NCI-H69 (cell line): ENCODE data around the gene FAM83C.
A peak's percentile ranks its signal among the peaks of the same experiment; 100 is the strongest.

Source experiments
- DNase-seq: peaks from one replicate; lab custom pipeline; 2025; lab: John Stamatoyannopoulos, UW

The FAM83C gene

DNA sequence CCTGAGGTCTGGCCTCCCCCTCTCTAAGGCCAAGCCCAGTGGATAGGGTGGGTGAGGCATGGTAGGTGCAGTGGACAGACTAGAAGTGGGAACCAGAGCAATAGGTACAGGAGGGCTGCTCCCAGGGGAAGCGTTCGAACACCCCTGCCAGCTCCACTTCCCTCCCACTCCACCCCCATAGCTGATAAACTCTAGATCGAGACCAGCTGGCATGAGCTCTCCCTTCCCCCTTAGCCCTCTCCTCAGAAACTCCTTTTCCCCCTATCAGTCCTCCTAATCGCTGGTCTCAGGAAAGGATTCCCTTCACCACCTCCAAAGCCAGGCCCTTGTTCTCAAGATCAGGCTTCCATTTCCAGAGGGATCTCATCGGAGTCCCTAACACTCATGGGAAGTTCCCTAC, 6.0 kb upstream of the FAM83C start:
- no peak for DNase-seq

DNA sequence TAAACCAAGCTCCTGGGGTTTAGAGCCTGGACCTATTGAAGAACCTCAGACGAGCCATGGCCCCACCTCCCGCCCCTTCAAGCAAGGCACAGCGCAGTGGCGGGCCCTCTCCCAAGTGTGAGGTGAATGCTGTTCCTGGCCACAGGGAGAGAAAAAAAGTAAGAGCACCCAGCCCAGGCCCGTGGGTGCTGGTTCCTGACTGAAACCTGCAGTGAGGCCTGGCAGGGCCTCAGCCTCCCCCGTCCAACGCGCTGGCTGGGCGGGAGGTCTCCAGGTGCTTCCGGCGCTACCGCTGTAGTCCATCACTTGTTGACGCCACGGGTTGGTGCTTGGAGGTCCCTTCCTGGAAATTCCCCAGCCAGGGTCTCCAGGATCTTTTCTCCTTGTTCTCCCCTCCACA, 5.5 kb upstream of the FAM83C start:
- DNase-seq = no peak

DNA sequence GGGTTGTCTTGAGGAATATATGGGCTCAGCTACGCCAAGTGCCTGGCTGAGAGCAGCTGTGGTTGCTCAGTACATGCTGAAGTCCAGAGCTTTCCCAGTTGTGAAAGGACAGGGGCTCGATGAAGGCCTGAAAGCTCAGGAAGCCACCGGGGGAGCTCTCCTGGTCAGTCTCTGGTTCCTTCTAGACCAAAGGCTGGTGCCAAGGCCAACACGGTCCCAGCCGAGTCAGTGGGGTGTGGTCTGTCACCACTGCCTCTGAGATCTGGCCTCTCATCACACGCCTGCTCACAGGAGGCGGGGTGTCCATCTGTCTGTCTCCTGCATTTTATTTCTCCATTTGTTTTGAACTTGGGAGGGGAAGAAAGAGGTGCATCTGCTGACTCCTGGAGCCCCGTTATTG, 4.9 kb upstream of the FAM83C start:
- DNase-seq = peak; percentile 16

DNA sequence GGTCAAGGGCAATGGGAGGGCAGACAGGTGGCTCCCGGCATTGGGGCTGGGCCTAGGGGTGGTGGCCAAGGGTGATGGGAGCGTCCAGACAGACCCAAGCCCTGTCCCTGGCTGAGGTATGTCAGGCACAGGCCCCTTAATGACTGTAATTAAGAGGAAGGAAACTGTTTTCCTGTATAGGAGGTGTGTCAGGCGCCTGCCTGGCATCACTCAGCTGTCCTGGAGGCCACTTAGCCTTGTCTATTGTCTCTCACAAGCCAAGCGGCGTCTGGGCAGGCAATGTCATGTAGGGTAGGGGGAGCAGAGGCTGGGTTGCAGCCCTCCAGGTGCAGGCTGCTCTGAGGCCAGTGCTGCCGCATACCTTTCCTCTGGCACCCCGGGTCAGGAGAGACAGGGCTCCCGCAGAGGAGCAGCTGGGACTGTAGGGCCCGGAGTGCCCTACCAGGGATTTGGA, 3.9 kb upstream of the FAM83C start:
- peak; percentile 91 for DNase-seq

DNA sequence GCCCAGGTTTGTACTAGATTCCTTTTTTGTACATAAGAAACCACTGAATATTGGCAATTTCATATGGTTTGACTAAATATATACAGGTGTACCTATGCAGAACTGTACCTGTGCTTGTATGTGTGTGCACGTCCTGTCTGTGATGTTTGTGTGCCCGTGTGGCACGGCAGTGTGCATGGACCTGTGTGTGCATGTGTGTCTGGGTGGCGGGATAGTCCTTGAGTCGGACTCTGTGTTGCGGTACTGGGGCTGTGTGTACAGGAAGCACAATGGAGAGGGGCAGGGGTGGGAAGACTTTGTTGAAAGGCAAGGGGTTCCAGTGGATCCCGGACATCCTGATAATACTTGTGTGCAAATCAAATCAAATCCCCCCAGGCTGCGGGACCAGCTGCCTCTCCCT, 3.4 kb upstream of the FAM83C start:
- no peak for DNase-seq

DNA sequence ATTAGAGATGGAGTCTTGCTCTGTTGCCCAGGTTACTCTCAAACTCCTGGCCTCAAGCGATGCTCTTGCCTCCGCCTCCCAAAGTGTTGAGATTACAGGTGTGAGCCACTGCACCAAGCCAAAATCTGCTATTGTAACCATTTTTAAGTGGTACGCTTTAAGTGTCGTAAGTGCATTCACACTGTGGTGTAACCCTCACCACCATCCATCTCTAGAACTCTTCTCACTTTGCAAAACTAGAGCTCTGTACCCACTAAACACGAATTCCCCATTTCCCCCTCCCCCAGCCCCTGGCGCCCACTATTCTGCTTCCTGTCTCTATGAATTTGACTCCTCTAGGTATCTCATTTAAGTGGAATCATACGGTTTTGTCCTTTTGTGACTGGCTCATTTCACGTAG, 2.8 kb upstream of the FAM83C start:
- DNase-seq = no peak

DNA sequence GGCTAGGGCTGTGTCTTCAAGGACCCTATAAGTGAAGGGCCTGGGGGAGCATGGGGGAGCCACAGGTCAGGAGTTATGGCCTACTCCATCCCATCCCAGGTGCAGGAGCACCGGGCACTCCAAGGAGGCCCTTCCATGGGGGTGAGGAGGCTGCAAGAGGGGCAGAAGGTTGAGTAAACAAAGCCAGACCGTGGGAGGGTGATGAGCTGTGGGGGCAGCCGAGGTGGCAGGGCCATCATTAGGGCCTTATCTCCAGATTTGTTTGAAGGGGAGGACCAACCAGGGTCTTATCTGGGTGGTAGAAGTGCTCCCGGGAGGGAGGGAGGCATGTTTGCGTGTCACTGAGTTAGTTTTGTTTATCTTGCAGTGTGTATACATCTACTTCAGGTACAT, 2.1 kb upstream of the FAM83C start:
- no peak for DNase-seq

DNA sequence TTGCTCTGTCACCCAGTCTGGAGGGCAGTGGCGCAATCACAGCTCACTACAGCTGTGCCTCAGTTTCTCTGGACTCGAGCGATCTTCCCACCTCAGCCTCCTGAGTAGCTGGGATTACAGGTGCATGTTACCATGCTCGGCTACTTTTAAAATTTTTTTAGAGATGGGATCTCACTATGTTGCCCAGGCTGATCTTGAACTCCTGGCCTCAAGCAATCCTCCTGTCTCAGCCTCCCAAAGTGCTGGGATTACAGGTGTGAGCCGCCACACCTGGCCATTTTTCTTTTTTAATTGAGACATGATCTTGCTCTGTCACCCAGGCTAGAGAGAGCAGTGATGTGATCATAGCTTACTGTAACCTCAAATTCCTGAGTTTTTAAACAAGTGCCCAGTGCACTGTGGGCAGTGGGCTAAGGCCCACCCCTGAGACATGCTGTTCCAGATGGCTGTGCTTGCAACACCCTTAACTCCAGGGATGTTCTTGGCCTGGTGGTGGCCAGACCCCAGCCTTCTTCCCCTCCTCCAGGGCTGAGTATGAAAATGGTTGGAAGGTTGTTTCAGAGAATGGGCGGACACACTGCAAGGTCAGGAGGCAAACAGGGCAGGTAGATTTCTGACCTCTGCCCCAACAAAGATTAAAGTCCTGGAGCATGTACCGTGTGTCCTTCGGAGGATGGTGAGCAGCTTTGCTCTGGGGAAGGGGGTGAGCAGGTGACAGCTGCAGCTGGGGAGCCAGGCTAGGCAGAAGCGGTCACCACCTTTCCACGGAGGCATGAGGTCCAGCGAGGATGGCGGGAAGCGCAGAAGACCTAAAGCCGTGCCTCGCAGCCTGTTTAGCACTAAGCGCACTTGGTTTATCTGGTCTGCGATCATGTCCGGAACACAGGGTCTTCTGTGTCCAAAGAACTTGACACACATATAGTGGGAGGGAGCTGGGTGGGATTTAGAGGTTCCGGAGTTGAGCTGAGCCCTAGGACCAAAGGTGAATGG, 1.4 kb upstream of the FAM83C start:
- DNase-seq = no peak

DNA sequence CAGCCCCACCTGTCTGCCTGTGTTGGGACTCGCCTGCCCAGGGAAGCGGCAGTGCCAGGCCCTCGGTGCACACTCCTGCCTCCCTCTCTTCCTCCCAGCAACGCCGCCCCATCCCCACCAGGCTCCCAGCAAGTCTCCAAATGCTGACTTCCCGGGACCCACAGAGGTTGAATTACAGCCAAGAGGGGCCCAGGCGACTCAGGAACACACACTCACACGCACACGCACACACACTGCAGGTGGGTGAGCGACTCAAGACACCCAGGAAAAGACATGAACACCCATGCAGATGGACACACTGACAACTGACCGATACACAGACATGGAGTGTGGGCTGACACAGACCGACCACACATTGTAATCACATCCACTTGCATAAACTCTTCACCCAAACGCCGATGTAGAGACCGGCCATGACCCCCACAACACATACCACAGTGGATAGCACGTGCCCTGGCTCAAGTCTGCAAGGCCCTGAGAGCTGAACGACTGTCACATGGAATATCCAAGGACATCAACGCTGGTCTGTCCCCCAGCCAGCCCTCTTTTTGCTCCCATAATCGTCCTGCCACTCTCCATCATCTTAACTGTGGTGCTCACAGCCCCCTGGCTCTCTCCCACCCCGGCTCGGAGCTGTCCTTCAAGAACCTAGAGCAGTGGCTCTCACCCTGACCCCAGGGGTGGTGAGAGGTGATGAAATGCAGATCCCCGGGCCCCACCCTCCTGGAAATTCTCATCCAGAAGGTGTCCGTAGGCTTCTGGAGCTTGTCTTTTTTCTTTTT, 470 bp upstream of the FAM83C start:
- DNase-seq = no peak

DNA sequence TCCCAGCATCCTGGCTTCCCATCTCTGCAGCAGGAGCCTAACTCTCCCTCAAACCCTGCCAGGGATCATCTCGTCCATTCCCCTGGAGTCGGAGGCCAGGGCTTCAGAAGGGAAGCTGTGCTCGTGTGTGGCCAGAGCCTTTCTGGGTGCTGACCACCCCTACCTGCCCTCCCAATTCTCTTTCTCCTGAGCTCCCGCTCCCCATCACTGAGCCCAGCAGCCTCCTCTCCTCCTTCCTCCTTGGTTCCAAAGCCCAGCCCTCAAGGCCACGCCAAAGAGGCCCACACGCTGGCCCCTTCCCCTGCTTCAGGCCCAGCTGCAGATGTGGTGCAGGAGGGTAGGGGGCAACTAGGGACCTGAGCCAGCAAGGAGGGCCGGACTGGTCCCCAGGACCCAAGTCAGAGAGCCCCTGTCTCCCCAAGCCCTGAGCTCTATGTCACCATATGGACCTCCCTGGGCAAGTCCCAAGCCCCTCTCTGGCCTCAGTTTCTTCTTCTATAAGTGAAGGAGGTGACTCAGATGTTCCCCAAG, 1.3 kb downstream of the FAM83C start:
- DNase-seq = no peak

DNA sequence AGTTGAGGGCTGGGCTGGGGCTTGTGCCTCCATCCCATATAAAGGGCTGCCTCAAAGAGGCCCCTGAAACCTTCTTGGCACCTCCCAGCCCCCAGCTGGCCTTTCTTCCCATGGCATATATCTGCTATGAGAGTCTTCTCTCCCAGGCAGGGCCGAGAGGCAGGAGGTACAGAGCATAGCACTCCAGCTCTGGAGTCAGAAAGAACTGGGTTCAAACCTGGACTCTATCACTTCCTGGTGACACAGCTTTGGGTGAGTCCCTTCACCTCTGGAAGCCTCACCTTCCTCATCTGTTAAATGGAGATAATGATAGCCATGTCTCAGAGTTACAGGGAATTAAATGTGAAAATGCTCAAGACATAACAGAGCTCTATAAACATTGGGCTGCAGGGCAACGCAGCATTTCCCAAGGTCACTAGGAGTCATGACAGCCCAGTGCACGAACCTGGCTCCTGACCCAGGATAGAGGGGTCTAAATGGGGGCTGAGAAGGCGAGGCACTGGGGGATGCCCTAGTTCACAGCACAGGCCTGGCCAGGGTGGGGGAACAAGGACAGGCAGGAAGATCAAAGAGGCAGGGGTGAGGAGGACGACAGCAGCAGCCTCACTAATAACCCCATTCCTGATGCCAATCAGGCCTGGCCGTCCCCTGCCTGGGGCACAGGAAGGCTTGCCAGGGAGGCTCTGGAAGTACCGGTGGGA, 1.9 kb downstream of the FAM83C start:
- no peak for DNase-seq

DNA sequence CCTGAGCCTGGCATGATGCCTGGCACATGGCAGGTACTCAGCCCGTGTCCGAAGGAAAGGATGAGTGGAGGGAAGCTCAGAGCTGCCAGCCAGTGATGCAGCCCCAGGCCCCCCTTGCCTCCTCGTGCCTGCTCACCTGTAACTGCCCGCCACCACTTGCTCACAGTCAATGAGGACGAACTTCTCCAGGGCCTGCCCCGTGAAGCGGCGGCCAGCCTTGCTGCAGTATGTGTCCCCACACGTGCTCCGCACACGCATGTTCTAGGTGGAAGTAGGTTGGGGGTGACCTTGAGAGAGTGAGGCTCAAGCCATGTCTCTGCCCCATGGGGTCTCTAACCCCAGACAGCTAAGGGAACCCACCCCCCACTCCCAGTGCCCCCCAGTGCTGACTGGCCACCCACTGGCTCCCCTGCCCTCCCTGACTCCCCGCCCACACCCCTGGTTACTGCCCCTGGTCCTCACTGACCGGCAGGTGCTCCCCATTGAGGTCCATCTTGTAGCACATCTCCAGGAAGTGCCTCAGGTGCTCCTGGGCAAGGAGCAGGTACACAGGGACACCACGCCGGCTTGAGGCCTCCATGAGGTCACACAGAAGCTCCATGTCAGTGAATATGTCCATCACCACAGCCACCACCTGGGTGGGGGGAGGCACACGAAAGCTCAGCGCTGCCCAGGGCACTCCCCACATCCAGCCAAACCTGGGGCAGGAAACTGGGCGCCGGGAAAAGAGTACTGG, 3.7 kb downstream of the FAM83C start:
- DNase-seq = no peak

DNA sequence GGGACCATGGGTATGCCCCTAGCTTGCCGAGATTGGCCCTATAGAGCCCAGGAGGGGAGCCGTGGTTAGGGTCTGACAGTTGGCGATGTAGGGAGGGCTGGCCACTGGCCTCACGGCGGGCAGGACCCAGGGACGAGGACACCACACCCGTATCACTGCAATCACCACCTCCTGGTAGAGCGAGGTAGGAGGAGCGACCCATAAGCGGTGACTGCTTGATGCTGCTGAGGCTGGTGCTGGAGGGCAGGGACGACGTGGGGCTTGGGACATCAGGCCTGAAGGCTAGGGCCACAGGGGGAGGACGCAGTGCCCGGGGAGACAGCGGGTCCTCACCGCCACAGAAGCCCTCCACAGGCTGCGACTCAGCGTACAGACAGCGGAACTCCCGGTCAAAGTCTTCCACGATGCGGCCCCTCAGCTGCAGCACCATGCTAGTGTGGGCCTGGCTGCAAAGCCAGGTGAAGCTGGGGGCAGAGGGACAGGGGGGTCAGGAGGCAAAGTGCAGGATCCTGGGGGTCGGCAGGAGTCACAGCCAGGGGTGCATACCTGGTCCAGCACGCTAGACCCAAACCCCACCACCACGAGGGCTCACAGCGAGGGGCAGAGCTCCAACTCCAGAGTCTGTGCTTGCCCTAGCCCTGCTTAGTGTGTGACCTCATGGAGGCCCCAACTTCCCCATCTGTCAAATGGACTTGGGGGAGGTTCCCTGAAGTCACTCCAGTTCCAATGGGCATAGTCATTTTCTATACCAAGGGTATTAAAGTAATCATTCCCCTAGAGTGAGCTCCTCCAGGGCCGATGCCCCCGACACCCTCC, 4.5 kb downstream of the FAM83C start:
- no peak for DNase-seq

DNA sequence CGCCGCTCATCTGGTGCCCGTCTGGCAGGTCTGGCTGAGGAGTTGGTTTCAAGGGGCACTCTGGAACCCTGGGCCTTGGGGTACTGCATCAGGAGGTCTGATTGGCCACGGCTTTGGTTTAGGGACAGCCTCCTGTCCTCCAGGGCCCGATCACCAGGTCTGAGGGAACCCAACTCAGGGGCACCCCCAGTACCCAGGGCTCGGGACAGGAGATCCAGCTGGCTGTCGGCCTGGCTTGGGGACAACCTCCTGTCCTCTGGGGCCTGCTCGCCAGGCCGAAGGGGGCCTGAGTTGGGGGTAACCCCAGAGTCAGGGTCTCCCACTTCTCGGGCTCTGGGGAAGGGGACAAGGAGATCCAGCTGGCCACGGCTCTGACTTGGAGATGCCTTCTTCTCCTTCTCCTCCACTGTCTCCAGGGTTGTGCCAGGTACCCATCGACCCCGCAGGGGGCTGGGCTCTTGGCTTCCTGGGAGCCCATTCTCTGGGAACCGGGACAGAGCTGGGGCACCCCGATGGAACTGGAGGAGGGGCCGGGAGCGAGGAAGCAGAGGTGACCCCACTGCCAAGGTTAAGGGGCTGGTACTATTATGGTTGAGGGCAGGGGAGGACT, 5.2 kb downstream of the FAM83C start:
- DNase-seq = no peak

DNA sequence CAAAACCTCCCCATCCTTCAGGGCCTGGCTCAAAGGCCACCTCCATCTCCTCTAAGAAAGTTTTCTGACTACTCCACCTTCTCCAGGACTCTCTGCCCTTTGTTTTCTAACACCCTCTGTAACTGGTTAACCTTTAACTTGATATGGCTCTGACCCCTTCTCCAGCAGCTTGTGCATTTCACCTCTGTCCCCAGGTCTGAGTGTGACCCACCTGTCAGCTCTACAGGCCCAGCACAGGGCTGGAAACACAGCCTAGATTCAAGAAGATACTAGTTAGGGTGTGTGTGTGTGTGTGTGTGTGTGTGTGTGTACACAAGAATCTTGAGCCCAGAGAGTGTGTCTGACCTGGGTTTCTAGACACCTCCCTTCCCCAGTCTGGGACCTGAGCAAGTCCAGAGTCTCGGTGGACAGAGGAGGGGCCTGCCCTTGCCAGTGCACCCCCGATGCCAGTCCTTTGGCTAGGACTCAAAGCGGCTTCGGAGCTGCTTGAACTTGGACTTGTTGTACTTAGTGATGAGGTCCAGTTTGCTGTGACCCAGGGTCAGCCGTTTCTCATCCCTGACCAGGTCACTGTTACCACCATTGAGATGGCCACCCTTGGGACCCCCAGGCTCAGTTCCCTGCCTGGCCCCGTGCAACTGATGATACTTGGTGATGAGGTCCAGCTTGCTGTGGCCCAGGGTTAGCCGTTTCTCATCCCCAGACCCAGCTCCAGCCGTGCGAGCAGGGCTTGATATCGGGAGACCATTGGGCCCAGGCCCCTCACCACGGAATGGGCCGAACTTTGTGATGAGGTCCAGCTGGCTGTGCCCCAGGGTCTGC, 5.9 kb downstream of the FAM83C start:
- no peak for DNase-seq

DNA sequence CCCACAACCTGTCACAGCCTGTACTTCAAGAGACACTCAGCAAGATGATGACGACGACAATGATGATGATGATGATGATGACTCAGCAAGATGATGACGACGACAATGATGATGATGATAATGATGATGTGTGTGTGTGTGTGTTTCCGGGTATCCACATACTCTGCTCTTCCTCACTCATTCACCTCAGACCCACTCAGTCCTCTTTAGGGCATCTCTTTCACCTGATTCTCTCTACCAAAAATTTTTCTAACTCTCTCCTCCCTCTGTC, 6.5 kb downstream of the FAM83C start:
- DNase-seq = no peak

DNA sequence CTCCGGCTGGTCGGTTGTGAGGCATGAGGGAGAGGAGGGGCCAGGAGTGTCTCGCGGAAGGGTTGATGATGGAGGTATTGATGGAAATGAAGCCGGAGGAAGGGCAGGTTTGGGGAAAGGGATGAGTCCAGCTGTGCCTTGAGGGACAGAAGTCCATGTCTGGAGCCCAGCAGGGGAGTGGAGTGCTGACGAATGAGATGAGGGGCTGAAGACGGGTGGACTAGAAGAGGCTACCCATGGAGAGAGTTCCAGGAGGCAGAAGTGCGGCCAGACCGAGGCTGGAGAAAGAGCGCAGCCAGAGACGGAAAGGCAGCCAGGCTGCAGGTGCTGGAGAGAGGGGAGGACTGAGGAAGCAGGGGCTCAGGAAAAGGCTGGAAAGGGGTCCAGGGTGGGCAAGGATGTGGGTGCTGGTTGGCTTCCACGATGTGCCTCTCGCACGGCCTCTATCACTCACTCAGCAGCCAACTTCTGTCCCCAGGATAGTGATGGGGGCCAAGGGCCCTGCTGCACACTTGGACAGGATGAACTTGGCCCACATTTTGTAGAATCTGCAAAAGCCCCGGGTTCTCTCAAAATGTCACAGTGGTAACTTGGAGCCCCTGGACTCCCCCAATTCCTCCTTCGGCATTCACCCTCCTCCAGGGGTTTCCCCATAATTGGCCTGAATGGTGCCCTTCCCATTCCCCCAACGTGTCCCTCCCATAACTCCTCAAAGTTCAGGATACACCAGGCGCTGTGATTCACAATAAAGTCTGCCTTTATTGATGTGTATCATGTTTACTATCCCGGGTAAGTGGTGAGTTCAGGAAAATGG, 7.0 kb downstream of the FAM83C start:
- DNase-seq = no peak

DNA sequence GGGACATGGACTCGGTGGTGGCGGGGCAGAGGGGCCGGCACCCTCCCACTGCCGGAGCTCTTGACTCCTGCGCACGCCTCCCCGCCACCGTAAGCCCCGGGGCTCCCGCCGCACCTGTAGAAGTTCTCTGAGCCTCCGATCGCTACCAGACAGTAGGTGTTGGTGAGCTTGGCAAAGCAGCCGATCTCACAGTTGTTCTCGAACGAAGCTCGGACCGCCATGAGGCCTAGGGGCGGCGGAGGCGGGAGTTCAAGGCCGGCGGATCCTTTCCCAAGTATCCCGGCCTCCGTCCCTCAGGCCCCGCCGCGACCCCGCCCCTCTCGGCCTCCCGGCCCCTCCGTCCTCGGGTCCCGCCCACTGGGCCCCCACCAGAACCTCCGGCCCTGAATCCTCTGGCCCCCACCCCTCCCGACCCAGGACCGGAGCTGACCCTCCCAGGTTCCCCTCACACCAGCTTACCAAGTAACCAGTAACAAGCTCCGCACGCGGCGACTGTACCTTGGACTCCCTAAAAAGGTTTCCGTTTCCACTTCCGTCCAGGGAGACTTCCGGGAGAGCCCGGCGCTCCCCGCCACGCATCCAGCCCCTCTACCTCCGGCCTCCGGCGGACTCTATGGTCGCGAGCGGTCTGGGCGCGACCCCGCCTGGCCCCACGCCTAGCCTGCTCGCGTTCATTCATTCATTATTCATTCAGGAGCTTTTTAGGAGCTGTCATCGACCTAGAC, 7.8 kb downstream of the FAM83C start, which contains the start of gene EIF6:
EIF6 (minus strand) TSS at position 506 of the 725 bp plus-strand sequence; CDS start at position 221, 285 bp downstream.
- peak; percentile 96 for DNase-seq
